Measurements from ENCODE around the gene RFC4.

The RFC4 gene

GRCh38 chr3:186787642-186788481, 18.4 kb downstream of the RFC4 start:
- no peak for DNase-seq (ENCODE audit: low read depth)

DNA sequence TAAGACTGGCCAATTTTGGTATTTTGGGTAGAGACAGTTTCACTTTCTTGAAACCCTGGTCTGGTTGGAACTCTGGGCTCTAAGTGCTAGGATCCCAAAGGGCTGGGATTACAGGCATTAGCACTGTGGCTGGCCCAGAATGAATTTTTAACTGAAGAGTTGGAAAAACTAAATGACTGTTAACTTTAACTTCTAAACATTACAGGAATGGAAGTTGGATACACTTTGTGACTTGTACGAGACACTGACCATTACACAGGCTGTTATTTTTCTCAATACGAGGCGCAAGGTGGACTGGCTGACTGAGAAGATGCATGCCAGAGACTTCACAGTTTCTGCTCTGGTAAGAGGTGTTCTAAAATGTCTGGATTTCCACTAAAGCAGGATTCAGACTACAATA, 19.4 kb downstream of the RFC4 start:
- no peak for DNase-seq (ENCODE audit: low read depth)

- DNase-seq (ENCODE audit: low read depth), result no peak
These were observed 20.7 kb downstream of the RFC4 start for GRCh38 chr3:186785495-186786018.

- DNase-seq (ENCODE audit: low read depth), result no peak
These were observed 21.3 kb downstream of the RFC4 start for GRCh38 chr3:186784820-186785494.

- DNase-seq (ENCODE audit: low read depth), result peak; percentile 59
These were observed 22.4 kb downstream of the RFC4 start for GRCh38 chr3:186783731-186784515.

GRCh38 chr3:186783058-186783730, 23.1 kb downstream of the RFC4 start, which contains the start of gene EIF4A2:
EIF4A2 (plus strand) TSS chr3:186783577; CDS start chr3:186783611, 34 bp downstream.
- peak; percentile 76 for DNase-seq (ENCODE audit: low read depth)

DNA sequence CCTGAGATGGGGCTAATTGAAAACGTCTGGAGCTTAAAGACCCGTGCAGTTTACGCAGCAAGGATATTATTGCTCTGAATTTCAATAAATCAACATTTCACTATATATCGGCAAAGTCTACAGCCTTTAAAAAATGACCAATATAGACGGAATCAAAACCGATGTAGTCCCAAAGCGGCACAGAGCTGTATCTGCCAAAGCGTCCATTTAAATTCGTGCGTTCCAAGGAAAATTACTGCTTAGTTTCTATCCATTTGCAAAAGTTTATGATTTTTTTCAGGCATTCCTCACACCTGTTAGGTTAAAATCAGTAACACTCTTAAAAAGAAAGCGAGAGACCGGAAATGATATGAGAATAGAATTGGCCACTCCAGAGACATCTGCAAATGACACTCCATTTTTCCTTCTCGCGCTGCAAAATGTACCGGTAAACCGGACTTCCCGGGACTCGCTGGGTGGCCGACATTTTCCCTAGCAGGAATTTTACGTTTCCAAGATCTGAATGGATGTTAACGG, 23.7 kb downstream of the RFC4 start:
- no peak for DNase-seq (ENCODE audit: low read depth)

DNA sequence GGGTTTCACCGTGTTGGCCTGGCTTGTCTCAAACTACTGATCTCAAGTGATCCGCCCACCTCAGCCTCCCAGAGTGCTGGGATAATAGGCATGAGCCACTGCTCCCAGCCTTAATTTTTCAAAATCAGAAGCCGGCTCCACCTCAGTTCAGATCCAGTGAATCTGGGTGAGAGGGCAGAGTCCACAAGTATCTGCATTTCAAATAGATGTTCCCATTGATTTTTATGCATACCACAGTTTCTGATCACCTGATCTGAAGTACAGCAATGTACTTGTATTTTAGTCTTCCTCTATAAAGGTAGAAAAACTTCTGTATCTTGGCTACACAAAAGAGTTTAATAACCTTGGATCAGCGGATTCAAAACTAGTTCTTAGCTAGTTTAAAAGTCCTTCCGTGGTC, 27.1 kb downstream of the RFC4 start:
- no peak for DNase-seq (ENCODE audit: low read depth)

DNA sequence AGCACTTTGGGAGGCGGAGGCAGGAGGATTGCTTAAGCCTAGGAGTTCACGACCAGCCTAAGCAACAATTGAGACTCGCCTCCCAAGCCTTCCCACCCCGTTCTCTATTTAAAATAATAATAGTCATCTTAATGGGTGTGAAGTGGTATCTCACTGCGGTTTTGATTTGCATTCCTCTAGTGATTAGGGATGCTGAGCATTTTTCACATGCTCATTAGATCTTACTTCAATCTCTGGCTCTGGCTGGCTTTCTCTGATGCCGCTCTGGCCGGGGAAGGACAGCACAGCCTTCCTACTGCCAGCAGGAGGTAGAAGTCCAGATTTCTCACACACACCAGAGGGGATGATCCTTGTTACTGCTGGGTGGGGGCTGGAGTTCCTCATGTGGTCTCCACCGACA, 30.3 kb downstream of the RFC4 start:
- no peak for DNase-seq (ENCODE audit: low read depth)

- DNase-seq (ENCODE audit: low read depth), result no peak
These were observed 33.4 kb downstream of the RFC4 start for GRCh38 chr3:186772701-186773417.

GRCh38 chr3:186772281-186772694, 34.0 kb downstream of the RFC4 start:
- DNase-seq (ENCODE audit: low read depth), result no peak

DNA sequence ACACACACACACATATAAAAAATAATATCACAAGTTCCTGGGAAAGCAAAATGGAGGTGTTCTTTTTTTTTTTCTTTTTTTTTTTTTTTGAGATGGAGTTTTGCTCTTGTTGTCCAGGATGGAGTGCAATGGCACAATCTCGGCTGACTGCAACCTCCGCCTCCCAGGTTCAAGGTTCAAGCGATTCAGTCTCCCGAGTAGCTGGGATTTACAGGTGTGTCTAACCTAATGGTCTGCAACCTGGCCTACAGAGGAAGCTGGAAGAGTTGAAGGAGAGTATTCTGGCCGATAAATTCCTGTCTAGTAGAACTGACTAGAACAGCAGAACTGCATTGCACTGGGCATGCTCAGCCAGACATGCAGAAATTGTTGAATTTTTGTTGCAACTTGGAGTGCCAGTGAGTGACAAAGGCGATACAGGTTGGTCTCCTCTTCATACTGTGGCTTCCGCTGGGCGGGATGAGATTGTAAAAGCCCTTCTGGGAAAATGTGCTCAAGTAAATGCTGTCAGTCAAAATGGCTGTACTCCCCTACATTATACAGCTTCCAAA, 45.3 kb downstream of the RFC4 start:
- no peak for DNase-seq (ENCODE audit: low read depth)

GRCh38 chr3:186760141-186760833, 46.0 kb downstream of the RFC4 start:
- no peak for DNase-seq (ENCODE audit: low read depth)

DNA sequence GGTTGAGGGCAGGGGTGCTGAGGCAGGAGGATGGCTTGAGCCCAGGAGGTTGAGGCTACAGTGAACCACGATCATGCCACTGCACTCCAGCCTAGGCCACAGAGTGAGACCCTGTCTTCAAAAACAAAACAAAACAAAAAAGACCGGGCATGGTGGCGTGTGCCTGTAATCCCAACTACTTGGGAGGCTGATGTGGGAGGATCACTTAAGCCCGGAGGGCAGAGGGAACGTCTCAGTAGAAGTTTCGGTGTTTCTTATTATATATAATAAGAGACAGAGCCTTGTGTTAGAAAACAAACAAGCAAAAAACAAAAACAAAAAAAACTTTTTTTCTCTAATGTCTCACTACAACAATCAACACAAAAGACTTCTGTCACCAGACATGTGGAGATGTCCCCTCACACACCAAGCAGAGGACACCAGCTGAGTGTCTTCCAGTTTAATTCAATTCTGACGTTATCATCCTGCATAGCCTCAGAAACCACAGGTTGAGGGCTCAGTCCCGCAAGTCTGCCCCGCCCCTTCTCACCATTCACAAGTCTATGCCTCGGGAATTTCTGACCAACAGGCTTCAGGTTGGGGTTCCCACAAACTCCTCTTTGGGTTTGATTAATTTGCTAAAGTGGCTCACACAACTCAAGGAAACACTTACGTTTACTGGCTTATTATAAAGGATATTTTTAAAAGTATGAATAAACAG, 46.9 kb downstream of the RFC4 start:
- DNase-seq (ENCODE audit: low read depth), result no peak

- DNase-seq (ENCODE audit: low read depth), result no peak
These were observed 48.5 kb downstream of the RFC4 start for GRCh38 chr3:186757686-186758220.

DNA sequence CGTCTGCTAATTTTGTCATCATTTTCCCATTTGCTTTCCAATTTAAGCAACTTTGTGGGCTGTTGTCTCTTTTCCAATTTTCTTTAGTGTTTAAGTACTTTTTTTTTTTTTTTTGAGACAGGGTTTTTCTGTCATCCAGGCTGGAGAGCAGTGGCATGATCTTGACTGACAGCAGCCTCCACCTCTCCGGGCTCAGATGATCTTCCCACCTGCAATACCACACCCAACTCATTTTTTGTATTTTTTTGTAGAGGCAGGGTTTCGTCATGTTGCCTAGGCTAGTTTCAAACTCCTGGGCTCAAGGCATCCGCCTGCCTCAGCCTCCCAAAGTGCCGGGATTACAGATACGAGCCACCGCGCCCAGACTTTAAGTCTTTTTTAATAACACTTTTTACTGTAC, 49.1 kb downstream of the RFC4 start:
- DNase-seq (ENCODE audit: low read depth), result no peak

DNA sequence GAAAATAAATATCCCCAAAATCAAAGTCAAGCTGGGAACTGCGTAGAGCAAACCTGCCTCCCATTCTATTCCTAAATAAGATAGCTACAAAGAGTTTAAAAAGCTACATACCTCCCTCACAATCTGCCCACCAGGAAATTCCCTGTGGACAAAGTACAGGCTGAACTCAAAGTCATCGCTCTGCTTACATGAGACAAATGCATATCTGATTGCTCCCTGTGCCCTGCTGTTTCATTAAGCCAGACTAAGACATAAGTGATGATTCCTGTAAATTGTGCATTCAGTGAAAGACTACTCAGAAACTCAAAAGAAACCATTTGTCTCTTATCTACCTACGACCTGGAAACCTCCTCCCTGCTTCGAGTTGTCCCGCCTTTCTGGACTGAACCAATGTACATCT, 51.4 kb downstream of the RFC4 start:
- DNase-seq (ENCODE audit: low read depth), result no peak

- DNase-seq (ENCODE audit: low read depth), result no peak
These were observed 52.3 kb downstream of the RFC4 start for GRCh38 chr3:186754006-186754405.

DNA sequence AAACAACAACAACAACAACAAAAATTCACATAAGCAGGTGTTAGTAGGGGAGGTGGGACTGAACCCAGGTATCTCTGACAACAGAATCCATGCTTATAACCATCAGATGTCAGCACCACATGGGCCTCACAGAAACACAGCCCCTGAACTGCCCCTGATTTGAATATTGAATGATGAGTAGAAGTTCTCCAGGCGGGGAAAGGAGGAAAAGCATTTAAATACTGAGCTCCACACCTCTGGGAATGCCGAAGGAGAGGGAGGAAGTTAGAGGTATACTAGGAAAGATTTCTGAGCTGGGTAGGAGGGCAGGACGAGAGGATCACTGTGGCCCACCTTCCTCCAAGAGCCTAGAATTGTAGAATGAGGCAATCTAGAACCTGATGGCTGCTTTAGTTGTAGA, 54.8 kb downstream of the RFC4 start:
- DNase-seq (ENCODE audit: low read depth), result no peak
